ENCODE measurements around the gene MRPL33. TPM values are rescaled to one million over a fixed set of nuclear protein-coding genes. Genes with fewer than 3 reads are reported as not detected.

MRPL33 gene
- total RNA-seq = 79.4 TPM
- long read RNA-seq, transcript MRPL33-202 (3 exons, 404 nt) = minor isoform, 12 of 32 reads
- long read RNA-seq, transcript MRPL33-201 (4 exons, 518 nt) = major isoform, 14 of 32 reads
- long read RNA-seq, partial matches to known transcripts = 1 of 32 reads
- long read RNA-seq, other reads (novel, unspliced or antisense) = 5 of 32 reads

DNA sequence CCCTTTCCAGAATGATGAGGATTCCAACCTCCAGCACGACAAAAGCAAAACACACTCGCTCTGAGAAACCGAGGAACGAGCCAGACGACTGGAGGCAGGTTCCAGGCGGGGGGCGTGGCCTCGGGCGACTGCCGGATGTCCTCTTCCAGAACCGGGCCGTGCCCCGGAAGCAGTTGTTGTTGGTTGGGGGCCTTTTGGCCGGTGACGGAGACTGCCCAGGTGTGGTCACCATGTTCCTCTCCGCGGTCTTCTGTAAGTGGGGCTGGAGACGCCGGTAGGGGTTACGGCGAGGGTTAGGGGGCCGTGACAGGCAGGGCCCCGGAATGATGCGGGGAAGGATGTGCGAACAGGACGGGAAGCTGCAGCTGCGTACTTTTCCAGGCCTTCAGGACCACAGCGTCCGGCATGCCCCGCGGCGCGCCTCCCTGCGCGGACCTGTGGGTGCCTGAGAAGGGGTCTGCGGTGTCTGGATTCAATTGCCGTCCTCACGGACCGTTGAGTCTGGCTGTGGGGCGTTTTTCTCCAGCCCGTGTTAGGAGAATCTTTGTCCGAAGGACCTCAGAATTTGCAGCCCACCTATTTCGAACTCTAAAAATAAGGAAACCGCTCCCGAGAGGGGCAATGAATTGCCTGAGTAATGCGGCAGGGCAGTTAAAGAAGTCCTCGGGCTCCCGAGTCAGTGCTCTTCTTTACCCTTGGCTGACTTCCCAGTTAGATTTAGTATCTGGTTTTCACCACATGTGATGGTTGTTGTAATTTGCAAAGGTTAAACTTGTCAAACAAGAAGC lies at the start of gene MRPL33:
TSS of gene MRPL33 (plus strand) at position 172 of the 788 bp plus-strand sequence. CDS start at position 231, 59 bp downstream.
- Histone ChIP-seq H3K4me3 (peak within 1 kb of the TSS; percentile 70), H3K9me3 (no peaks in the 10 kb centered on the region), H3K27ac (peak within 1 kb of the TSS; percentile 92), H3K4me1 (peaks cover 31% of the 10 kb centered on the region), H3K27me3 (no peaks in the 10 kb centered on the region), H3K36me3 (peaks cover 13% of the 10 kb centered on the region)
- intact Hi-C loops (cut with DNase I) = no loop called here
- DNase-seq = peak; percentile 98
- peak; percentile 99 for ATAC-seq
- TF ChIP-seq, protein P1, sequence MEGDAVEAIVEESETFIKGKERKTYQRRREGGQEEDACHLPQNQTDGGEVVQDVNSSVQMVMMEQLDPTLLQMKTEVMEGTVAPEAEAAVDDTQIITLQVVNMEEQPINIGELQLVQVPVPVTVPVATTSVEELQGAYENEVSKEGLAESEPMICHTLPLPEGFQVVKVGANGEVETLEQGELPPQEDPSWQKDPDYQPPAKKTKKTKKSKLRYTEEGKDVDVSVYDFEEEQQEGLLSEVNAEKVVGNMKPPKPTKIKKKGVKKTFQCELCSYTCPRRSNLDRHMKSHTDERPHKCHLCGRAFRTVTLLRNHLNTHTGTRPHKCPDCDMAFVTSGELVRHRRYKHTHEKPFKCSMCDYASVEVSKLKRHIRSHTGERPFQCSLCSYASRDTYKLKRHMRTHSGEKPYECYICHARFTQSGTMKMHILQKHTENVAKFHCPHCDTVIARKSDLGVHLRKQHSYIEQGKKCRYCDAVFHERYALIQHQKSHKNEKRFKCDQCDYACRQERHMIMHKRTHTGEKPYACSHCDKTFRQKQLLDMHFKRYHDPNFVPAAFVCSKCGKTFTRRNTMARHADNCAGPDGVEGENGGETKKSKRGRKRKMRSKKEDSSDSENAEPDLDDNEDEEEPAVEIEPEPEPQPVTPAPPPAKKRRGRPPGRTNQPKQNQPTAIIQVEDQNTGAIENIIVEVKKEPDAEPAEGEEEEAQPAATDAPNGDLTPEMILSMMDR (IDR thresholded peaks at IDR 0.05) = no peak

DNA sequence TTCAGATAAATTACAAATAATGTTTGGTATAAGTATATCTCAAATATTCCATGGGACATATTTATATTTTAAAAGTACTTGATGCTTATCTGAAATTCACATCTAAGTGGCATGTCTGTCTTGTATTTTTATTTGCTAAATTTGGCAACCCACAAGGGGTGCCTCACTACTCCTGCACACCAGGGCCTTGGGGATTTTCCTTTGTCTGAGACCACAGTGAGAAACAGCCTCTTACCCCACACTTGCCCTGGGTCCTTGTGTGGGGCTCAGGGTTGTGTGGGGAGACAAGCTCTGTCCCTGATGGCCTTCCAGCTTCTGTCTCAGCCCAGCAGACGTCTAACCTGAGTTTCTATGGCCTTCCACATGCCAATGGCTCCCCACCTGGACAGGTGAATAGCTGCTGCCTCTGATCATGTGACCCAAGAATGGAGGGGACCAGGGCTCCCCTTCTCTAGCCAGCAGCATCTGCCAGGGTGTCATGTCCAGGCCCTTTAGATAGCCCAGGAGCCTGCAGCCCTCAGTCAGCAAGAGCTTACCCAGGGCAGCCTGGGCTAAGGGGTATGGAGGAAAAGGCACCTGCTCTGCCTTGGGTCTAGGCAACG lies 49.5 kb upstream of the MRPL33 start:
- DNase-seq (no peak), ATAC-seq (peak; percentile 20)
- TF ChIP-seq, protein P1 (IDR thresholded peaks at IDR 0.05) = no peak
- intact Hi-C loops (cut with DNase I) = no loop called here
- H3K4me3 ChIP-seq = no peak overlapping the region
- H3K4me1 ChIP-seq = peaks cover 22% of the 10 kb centered on the region
- no peaks in the 10 kb centered on the region for H3K36me3 ChIP-seq
- H3K9me3 ChIP-seq = no peaks in the 10 kb centered on the region
- no peaks in the 10 kb centered on the region for H3K27me3 ChIP-seq
- no peak overlapping the region for H3K27ac ChIP-seq

DNA sequence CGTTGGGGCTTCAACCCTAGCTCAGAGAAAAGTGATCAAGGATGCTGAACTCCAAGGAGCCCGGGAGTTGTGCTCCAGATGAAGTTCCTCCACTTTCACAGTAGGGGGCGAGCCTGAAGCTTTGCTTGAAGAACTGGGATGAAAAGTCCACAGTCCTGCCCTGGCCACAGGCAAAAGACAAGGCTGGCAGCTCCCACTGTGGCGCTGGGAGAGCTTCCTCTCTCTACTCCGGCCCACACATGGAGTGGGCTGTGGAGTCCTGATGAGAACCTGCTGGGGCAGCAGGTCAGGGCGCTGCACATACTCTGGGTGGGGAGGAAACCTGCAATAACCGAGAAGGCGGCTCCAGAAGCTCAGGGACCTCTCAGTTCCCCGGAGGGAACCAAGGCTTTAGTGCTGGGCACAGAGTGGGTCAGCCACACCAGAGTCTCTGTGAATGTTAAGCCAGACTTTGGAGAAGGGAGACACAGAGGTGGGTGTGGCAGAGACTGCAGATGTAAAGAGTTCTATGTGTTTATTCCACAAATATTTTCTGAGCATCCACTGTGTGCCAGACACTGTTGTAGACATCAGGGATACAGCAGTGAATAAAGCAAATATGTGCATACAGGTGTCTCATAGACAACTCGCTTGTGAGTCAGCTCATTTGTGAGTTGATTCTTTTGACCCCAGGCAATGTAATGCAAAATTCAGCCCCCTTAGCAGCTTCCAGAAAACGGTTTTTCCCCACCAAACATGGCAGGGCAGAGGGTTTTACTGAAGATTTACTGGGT lies 48.0 kb upstream of the MRPL33 start:
- TF ChIP-seq, protein P1 (IDR thresholded peaks at IDR 0.05) = peak; percentile 85

DNA sequence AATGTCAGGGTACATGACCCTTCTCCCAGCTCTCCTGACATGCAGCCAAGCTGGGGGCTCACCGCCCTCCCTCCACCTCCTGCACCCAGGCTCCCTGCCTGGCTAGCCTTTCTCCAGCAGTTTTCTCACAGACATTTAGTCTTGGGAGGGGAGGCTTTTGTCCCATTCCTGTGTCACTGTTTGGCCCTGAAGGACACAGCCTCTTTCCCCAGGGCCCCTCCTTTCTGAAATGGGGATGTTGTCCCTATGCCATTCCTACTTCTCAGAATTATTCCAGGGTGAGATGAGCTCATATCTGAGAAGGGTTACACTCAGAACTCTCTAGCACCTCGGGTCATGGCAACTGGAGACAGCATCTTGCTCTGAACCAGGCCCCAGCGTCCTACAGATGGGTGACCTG lies 47.3 kb upstream of the MRPL33 start:
- Histone ChIP-seq H3K9me3 (no peaks in the 10 kb centered on the region), H3K36me3 (no peaks in the 10 kb centered on the region), H3K27ac (peak overlapping the region; percentile 65), H3K4me1 (peaks cover 24% of the 10 kb centered on the region), H3K27me3 (no peaks in the 10 kb centered on the region), H3K4me3 (no peak overlapping the region)
- no peak for DNase-seq
- no peak for ATAC-seq
- intact Hi-C loops (cut with DNase I) = no loop called here
- TF ChIP-seq, protein P1 (IDR thresholded peaks at IDR 0.05) = no peak

More for the DNA sequence above, 48.0 kb upstream of the MRPL33 start:
- peak; percentile 83 for ATAC-seq
- intact Hi-C loops (cut with DNase I) = no loop called here
- Histone ChIP-seq H3K27ac (peak overlapping the region; percentile 65), H3K4me1 (peaks cover 22% of the 10 kb centered on the region), H3K27me3 (no peaks in the 10 kb centered on the region), H3K36me3 (no peaks in the 10 kb centered on the region), H3K4me3 (no peak overlapping the region), H3K9me3 (no peaks in the 10 kb centered on the region)
- DNase-seq = peak; percentile 71

DNA sequence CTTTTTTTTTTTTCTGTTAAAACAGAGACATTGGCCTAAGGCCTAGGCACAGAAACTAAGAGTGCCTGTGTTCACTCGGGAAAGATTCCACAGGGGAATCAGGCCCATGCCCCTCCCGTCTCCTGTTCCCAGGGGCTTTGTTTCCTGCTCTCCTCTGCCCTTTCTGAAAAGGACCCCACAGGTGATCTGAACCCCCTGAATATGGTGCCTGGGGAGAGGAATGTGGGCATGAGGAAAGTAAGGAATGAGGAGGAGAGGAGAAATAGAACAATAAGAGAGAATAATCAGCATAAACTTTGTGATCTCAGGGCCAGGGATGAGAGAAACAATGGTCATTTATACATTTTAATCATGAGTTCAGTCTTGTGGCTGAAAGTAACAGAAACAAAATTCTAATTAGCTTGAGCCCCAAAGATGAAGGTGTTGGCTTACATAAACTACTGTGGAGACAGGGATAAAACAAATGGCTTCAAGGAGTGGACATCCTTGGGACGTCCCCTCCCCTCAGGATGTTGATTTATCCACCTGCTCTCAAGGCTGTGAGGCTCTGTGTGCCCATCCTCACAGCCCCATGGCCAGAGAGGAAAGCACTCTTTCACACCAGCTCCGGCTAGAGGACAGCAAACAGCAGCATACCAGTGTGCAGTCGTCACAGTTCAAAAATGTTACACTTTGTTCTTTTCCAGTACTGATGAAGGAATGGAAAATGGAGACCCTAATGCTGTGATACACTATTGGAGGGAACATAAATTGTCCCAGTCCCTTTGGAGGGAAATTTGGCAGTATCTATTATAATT lies 46.4 kb upstream of the MRPL33 start:
- no peak for DNase-seq
- Histone ChIP-seq H3K4me1 (peaks cover 32% of the 10 kb centered on the region), H3K36me3 (no peaks in the 10 kb centered on the region), H3K9me3 (no peaks in the 10 kb centered on the region), H3K27ac (peak overlapping the region; percentile 65), H3K27me3 (no peaks in the 10 kb centered on the region), H3K4me3 (no peak overlapping the region)
- TF ChIP-seq, protein P1 (IDR thresholded peaks at IDR 0.05) = no peak
- peak; percentile 19 for ATAC-seq
- intact Hi-C loops (cut with DNase I) = no loop called here
